DOHH2 (cell line): Measurements from ENCODE around the gene QRFP.

Experiments
- H3F3A ChIP-seq: fragments of 200-600 bp; sonication (generic), shearing (Covaris generic); 2 replicates; pipeline ENCODE4 v1.6.0; 2016; ENCODE audit warnings: antibody characterized with exemption, mild to moderate bottlenecking; ENCODE audit not compliant: control insufficient read depth, insufficient read depth
- H3K27ac ChIP-seq: fragments of 200-600 bp; sonication (generic); 2 replicates; pipeline ENCODE4 v1.5.1; 2014; ENCODE audit warnings: low read depth, mild to moderate bottlenecking, low read length, moderate library complexity
- H3K27me3 ChIP-seq: fragments of 200-600 bp; sonication (generic); 2 replicates; pipeline ENCODE4 v1.6.1; 2014; ENCODE audit warnings: mild to moderate bottlenecking, low read length, mixed read lengths; ENCODE audit not compliant: control insufficient read depth
- H3K36me3 ChIP-seq: fragments of 200-600 bp; sonication (generic); 2 replicates; pipeline ENCODE4 v1.6.1; 2014; ENCODE audit warnings: mild to moderate bottlenecking, low read length, moderate library complexity, mixed read lengths; ENCODE audit not compliant: control insufficient read depth
- H3K4me1 ChIP-seq: fragments of 200-600 bp; sonication (generic); 2 replicates; pipeline ENCODE4 v1.6.1; 2014; ENCODE audit warnings: mild to moderate bottlenecking, low read length, mixed read lengths; ENCODE audit not compliant: control insufficient read depth
- H3K4me2 ChIP-seq: fragments of 200-600 bp; sonication (generic); 2 replicates; pipeline ENCODE4 v1.6.0; 2014; ENCODE audit warnings: mild to moderate bottlenecking, low read length, moderate library complexity
- H3K4me3 ChIP-seq: fragments of 200-600 bp; sonication (generic); 2 replicates; pipeline ENCODE4 v1.5.1; 2014; ENCODE audit warnings: mild to moderate bottlenecking, low read length, mixed read lengths
- H3K79me2 ChIP-seq: fragments of 200-600 bp; sonication (generic); 2 replicates; pipeline ENCODE4 v1.6.1; 2014; ENCODE audit warnings: mild to moderate bottlenecking, low read length, mixed read lengths; ENCODE audit not compliant: control insufficient read depth
- H3K9me2 ChIP-seq: fragments of 200-600 bp; sonication (generic); replicated peaks from 2 replicates; pipeline ENCODE4 v1.6.1; 2014; ENCODE audit warnings: mild to moderate bottlenecking, low read length, mixed read lengths; ENCODE audit not compliant: control insufficient read depth
- H3K9me3 ChIP-seq: fragments of 200-600 bp; sonication (generic); 2 replicates; pipeline ENCODE4 v1.6.1; 2014; ENCODE audit warnings: antibody characterized with exemption, low read length, mixed read lengths; ENCODE audit not compliant: control insufficient read depth, insufficient read depth
- H4K20me1 ChIP-seq: fragments of 200-600 bp; sonication (generic); 2 replicates; pipeline ENCODE4 v1.6.0; 2014; ENCODE audit warnings: low read depth, mild to moderate bottlenecking, antibody characterized with exemption, low read length, moderate library complexity; ENCODE audit not compliant: control insufficient read depth, insufficient read depth
- CTCF ChIP-seq: fragments of 200-600 bp; sonication (generic); IDR thresholded peaks from one replicate; pipeline ENCODE4 v1.5.1; 2014; ENCODE audit warnings: antibody characterized with exemption, mild to moderate bottlenecking, low read depth, low read length; ENCODE audit not compliant: poor library complexity, severe bottlenecking
- EZH2phosphoT487 ChIP-seq: fragments of 200-600 bp; sonication (generic); IDR thresholded peaks from 2 replicates; pipeline ENCODE4 v1.6.1; 2017; ENCODE audit warnings: borderline replicate concordance, mild to moderate bottlenecking, antibody characterized with exemption, low read length, moderate library complexity, mixed read lengths

The QRFP gene

DNA sequence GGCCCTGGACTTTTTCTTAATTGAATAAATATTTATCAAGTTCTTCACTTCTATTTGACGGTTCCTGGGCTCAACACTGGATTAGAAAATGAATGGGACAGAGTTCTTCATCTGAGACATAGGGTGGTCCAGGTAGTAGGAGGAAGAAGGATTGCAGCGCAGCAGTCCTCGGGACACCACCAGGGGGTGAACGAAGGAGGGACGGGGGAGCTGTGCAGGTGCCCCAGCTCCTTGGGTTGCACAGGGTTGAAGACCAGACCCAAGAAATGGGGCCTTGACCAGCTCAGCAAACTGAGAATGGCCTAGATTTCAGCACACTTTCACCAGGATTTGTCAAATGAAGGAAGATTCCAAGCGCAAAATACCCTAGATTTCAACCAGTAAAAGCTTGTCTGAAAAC is 32.1 kb downstream of the QRFP start:
- Histone ChIP-seq H3K9me2 (no peaks in the 10 kb centered on the region), H3K9me3 (no peaks in the 10 kb centered on the region), H3K4me1 (no peaks in the 10 kb centered on the region), H3K79me2 (no peaks in the 10 kb centered on the region), H3F3A (0 out of 2 replicates have a peak, but pooled peaks cover 1% of the 10 kb centered on the region), H3K27ac (no peak overlapping the region), H3K36me3 (peaks cover 10% of the 10 kb centered on the region), H3K27me3 (no peaks in the 10 kb centered on the region), H3K4me2 (no peak overlapping the region), H4K20me1 (peaks cover 5% of the 10 kb centered on the region; the same call in 1 of the 2 replicates), H3K4me3 (no peak overlapping the region)
- TF ChIP-seq EZH2phosphoT487 (no peak), CTCF (no peak)

DNA sequence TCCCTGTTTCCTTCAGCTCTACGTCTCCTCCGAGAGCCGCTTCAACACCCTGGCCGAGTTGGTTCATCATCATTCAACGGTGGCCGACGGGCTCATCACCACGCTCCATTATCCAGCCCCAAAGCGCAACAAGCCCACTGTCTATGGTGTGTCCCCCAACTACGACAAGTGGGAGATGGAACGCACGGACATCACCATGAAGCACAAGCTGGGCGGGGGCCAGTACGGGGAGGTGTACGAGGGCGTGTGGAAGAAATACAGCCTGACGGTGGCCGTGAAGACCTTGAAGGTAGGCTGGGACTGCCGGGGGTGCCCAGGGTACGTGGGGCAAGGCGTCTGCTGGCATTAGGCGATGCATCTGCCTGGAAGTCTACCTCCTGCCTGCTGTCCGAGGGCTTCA is 33.9 kb downstream of the QRFP start:
- no peak overlapping the region for H3K4me2 ChIP-seq
- TF ChIP-seq CTCF = no peak
- TF ChIP-seq EZH2phosphoT487 = no peak
- no peaks in the 10 kb centered on the region for H3F3A ChIP-seq
- H3K4me1 ChIP-seq = no peaks in the 10 kb centered on the region
- H3K79me2 ChIP-seq = no peaks in the 10 kb centered on the region
- H3K4me3 ChIP-seq = no peak overlapping the region
- H3K9me3 ChIP-seq = no peaks in the 10 kb centered on the region
- H4K20me1 ChIP-seq = peaks cover 5% of the 10 kb centered on the region; the same call in 1 of the 2 replicates
- peaks cover 12% of the 10 kb centered on the region for H3K36me3 ChIP-seq
- H3K9me2 ChIP-seq = no peaks in the 10 kb centered on the region
- no peaks in the 10 kb centered on the region for H3K27me3 ChIP-seq
- no peak overlapping the region for H3K27ac ChIP-seq

DNA sequence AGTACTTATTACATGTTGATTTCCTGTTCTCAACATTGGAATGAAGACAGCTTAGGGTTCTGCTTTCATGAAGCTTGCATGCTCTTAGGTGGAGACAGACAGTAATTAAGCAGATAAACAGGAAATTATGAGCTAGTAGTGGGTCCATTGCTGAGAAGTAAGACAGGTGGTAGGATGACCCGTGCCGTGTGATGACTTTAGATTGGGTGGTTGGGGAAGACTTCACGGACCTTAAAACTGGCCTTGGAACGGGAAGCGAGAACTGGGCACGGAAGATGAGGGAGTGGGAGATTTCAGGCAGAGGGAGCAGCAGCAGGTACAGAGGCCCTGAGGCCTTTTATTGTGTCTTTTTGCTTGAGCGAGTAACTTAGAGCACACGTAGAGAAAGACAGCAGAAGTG is 34.4 kb downstream of the QRFP start:
- Histone ChIP-seq H3K4me3 (no peak overlapping the region), H3F3A (no peaks in the 10 kb centered on the region), H3K9me2 (no peaks in the 10 kb centered on the region), H3K27me3 (no peaks in the 10 kb centered on the region), H3K79me2 (no peaks in the 10 kb centered on the region), H3K4me2 (no peak overlapping the region), H3K4me1 (no peaks in the 10 kb centered on the region), H4K20me1 (peaks cover 1% of the 10 kb centered on the region; the same call in 1 of the 2 replicates), H3K27ac (no peak overlapping the region), H3K9me3 (no peaks in the 10 kb centered on the region), H3K36me3 (peaks cover 14% of the 10 kb centered on the region)
- no peak for TF ChIP-seq EZH2phosphoT487
- TF ChIP-seq CTCF = no peak
